HEK293 (cell line): ENCODE data around the gene RBM10.

Source experiments
- BCL11A ChIP-seq: fragments of 450-650 bp; formaldehyde crosslinking; IDR thresholded peaks from 2 replicates; pipeline ENCODE4 v1.5.1; 2016; ENCODE audit warnings: low read depth, missing biosample characterization, missing genetic modification characterization
- GFI1B ChIP-seq: fragments of 450-650 bp; formaldehyde crosslinking; IDR thresholded peaks from 2 replicates; pipeline ENCODE4 v1.5.1; 2016; ENCODE audit warnings: missing biosample characterization, missing genetic modification characterization
- HOXA7 ChIP-seq: sonication (generic); formaldehyde crosslinking; IDR thresholded peaks from 2 replicates; pipeline ENCODE4 v1.8.1; 2022; ENCODE audit warnings: missing genetic modification reagents, borderline replicate concordance
- MYNN ChIP-seq: fragments of 450-650 bp; formaldehyde crosslinking; IDR thresholded peaks from 2 replicates; pipeline ENCODE4 v1.5.1; 2016; ENCODE audit warnings: missing biosample characterization, missing genetic modification characterization, borderline replicate concordance
- PRDM4 ChIP-seq: fragments of 450-650 bp; formaldehyde crosslinking; IDR thresholded peaks from 2 replicates; pipeline ENCODE4 v1.5.1; 2017; ENCODE audit warnings: missing biosample characterization, missing genetic modification characterization
- ZBTB17 ChIP-seq: fragments of 450-650 bp; formaldehyde crosslinking; IDR thresholded peaks from 2 replicates; pipeline ENCODE4 v1.5.1; 2016; ENCODE audit warnings: missing biosample characterization, missing genetic modification characterization
- ZBTB48 ChIP-seq: fragments of 450-650 bp; formaldehyde crosslinking; IDR thresholded peaks from 2 replicates; pipeline ENCODE4 v1.5.1; 2016; ENCODE audit warnings: missing biosample characterization, missing genetic modification characterization
- ZBTB6 ChIP-seq: fragments of 450-650 bp; formaldehyde crosslinking; IDR thresholded peaks from 2 replicates; pipeline ENCODE4 v1.5.1; 2017; ENCODE audit warnings: missing biosample characterization, missing genetic modification characterization
- ZNF114 ChIP-seq: fragments of 450-650 bp; formaldehyde crosslinking; IDR thresholded peaks from 2 replicates; pipeline ENCODE4 v1.5.0; 2017; ENCODE audit warnings: missing biosample characterization, missing genetic modification characterization
- ZNF175 ChIP-seq: fragments of 450-650 bp; formaldehyde crosslinking; IDR thresholded peaks from 2 replicates; pipeline ENCODE4 v1.5.1; 2016; ENCODE audit warnings: missing biosample characterization, missing genetic modification characterization
- ZNF184 ChIP-seq: fragments of 450-650 bp; IDR thresholded peaks from 2 replicates; pipeline ENCODE4 v1.5.1; 2018; ENCODE audit warnings: missing biosample characterization, mild to moderate bottlenecking, missing genetic modification characterization
- ZNF202 ChIP-seq: fragments of 450-650 bp; formaldehyde crosslinking; IDR thresholded peaks from 2 replicates; pipeline ENCODE4 v1.5.1; 2016; ENCODE audit warnings: missing biosample characterization, missing genetic modification characterization, borderline replicate concordance
- ZNF214 ChIP-seq: fragments of 450-650 bp; formaldehyde crosslinking; IDR thresholded peaks from 2 replicates; pipeline ENCODE4 v1.5.1; 2017; ENCODE audit warnings: missing biosample characterization, mild to moderate bottlenecking, missing genetic modification characterization, borderline replicate concordance
- ZNF266 ChIP-seq: fragments of 450-650 bp; formaldehyde crosslinking; IDR thresholded peaks from 2 replicates; pipeline ENCODE4 v1.5.1; 2016; ENCODE audit warnings: missing biosample characterization, missing genetic modification characterization, low read depth
- ZNF311 ChIP-seq: fragments of 450-650 bp; formaldehyde crosslinking; IDR thresholded peaks from 2 replicates; pipeline ENCODE4 v1.5.1; 2017; ENCODE audit warnings: missing biosample characterization, missing genetic modification characterization, borderline replicate concordance
- ZNF37A ChIP-seq: fragments of 450-650 bp; IDR thresholded peaks from 2 replicates; pipeline ENCODE4 v1.5.1; 2018; ENCODE audit warnings: missing biosample characterization, missing genetic modification characterization
- ZNF423 ChIP-seq: fragments of 450-650 bp; formaldehyde crosslinking; IDR thresholded peaks from 2 replicates; pipeline ENCODE4 v1.5.1; 2016; ENCODE audit warnings: missing biosample characterization, missing genetic modification characterization
- ZNF426 ChIP-seq: fragments of 450-650 bp; formaldehyde crosslinking; IDR thresholded peaks from 2 replicates; pipeline ENCODE4 v1.5.1; 2017; ENCODE audit warnings: missing biosample characterization, missing genetic modification characterization, mild to moderate bottlenecking, inconsistent platforms, moderate library complexity
- ZNF473 ChIP-seq: fragments of 450-650 bp; formaldehyde crosslinking; IDR thresholded peaks from 2 replicates; pipeline ENCODE4 v1.5.1; 2017; ENCODE audit warnings: missing biosample characterization, missing genetic modification characterization
- ZNF48 ChIP-seq: fragments of 450-650 bp; formaldehyde crosslinking; IDR thresholded peaks from 2 replicates; pipeline ENCODE4 v1.5.1; 2016; ENCODE audit warnings: missing biosample characterization, missing genetic modification characterization
- ZNF530 ChIP-seq: fragments of 450-650 bp; formaldehyde crosslinking; IDR thresholded peaks from 2 replicates; pipeline ENCODE4 v1.5.1; 2016; ENCODE audit warnings: low read depth, missing biosample characterization, missing genetic modification characterization
- ZNF555 ChIP-seq: fragments of 450-650 bp; formaldehyde crosslinking; conservative IDR thresholded peaks from 2 replicates; pipeline ENCODE4 v1.5.1; 2017; ENCODE audit warnings: missing biosample characterization, mild to moderate bottlenecking, missing genetic modification characterization, inconsistent platforms
- ZNF561 ChIP-seq: fragments of 450-650 bp; IDR thresholded peaks from 2 replicates; pipeline ENCODE4 v1.5.1; 2018; ENCODE audit warnings: missing biosample characterization, missing genetic modification characterization, borderline replicate concordance
- ZNF610 ChIP-seq: fragments of 450-650 bp; formaldehyde crosslinking; IDR thresholded peaks from 2 replicates; pipeline ENCODE4 v1.5.1; 2016; ENCODE audit warnings: missing biosample characterization, missing genetic modification characterization, borderline replicate concordance
- ZNF645 ChIP-seq: fragments of 450-650 bp; formaldehyde crosslinking; IDR thresholded peaks from 2 replicates; pipeline ENCODE4; 2016; ENCODE audit warnings: missing biosample characterization, missing genetic modification characterization
- ZNF701 ChIP-seq: fragments of 450-650 bp; formaldehyde crosslinking; IDR thresholded peaks from 2 replicates; pipeline ENCODE4 v1.5.1; 2016; ENCODE audit warnings: missing biosample characterization, missing genetic modification characterization
- ZNF747 ChIP-seq: fragments of 450-650 bp; formaldehyde crosslinking; IDR thresholded peaks from 2 replicates; pipeline ENCODE4 v1.5.1; 2016; ENCODE audit warnings: missing biosample characterization, missing genetic modification characterization
- ZNF776 ChIP-seq: fragments of 450-650 bp; formaldehyde crosslinking; IDR thresholded peaks from 2 replicates; pipeline ENCODE4 v1.5.0; 2017; ENCODE audit warnings: missing biosample characterization, missing genetic modification characterization, borderline replicate concordance
- ZNF785 ChIP-seq: fragments of 450-650 bp; formaldehyde crosslinking; IDR thresholded peaks from 2 replicates; pipeline ENCODE4 v1.5.1; 2016; ENCODE audit warnings: missing biosample characterization, missing genetic modification characterization
- ZNF791 ChIP-seq: fragments of 450-650 bp; formaldehyde crosslinking; IDR thresholded peaks from 2 replicates; pipeline ENCODE4 v1.5.1; 2016; ENCODE audit warnings: missing biosample characterization, missing genetic modification characterization
- ZNF830 ChIP-seq: fragments of 450-650 bp; IDR thresholded peaks from 2 replicates; pipeline ENCODE4 v1.5.0; 2018; ENCODE audit warnings: missing biosample characterization, missing genetic modification characterization, low read depth, mild to moderate bottlenecking, moderate library complexity
- ZSCAN16 ChIP-seq: fragments of 450-650 bp; formaldehyde crosslinking; IDR thresholded peaks from 2 replicates; pipeline ENCODE4 v1.5.1; 2016; ENCODE audit warnings: missing biosample characterization, missing genetic modification characterization
- ZSCAN23 ChIP-seq: fragments of 450-650 bp; formaldehyde crosslinking; IDR thresholded peaks from 2 replicates; pipeline ENCODE4 v1.5.1; 2016; ENCODE audit warnings: missing biosample characterization, missing genetic modification characterization
- ZSCAN5A ChIP-seq: fragments of 450-650 bp; formaldehyde crosslinking; IDR thresholded peaks from 2 replicates; pipeline ENCODE4 v1.5.1; 2016; ENCODE audit warnings: missing biosample characterization, missing genetic modification characterization
- ZXDB ChIP-seq: fragments of 450-650 bp; formaldehyde crosslinking; IDR thresholded peaks from 2 replicates; pipeline ENCODE4 v1.5.1; 2016; ENCODE audit warnings: missing biosample characterization, missing genetic modification characterization

Gene RBM10

GRCh38 chrX:47193475-47194193, 48.6 kb downstream of the RBM10 start, which contains the start of gene UBA1 (continued):
- TF ChIP-seq ZNF114 (tag by site-specific recombination) (no peak), ZNF785 (tag by site-specific recombination) (no peak), ZNF530 (tag by site-specific recombination) (no peak), ZNF184 (tag by site-specific recombination) (no peak), ZNF311 (tag by site-specific recombination) (no peak), ZSCAN5A (tag by site-specific recombination) (peak; percentile 86; the same call in 1 of the 2 replicates), ZNF214 (no peak), MYNN (tag by site-specific recombination) (no peak), HOXA7 (no peak), ZNF645 (no peak), ZBTB6 (tag by site-specific recombination) (no peak), ZNF48 (tag by site-specific recombination) (no peak), ZNF426 (tag by site-specific recombination) (no peak), GFI1B (0 out of 2 replicates have a peak, but pooled peaks have one; percentile 13), ZNF561 (tag by site-specific recombination) (peak; percentile 27; the same call in 1 of the 2 replicates), PRDM4 (tag by site-specific recombination) (no peak), ZNF791 (tag by site-specific recombination) (no peak), ZNF266 (tag by site-specific recombination) (no peak), ZNF701 (tag by site-specific recombination) (no peak), ZNF747 (tag by site-specific recombination) (no peak), BCL11A (tag by site-specific recombination) (no peak), ZSCAN23 (peak; percentile 13; the same call in 1 of the 2 replicates), ZNF202 (tag by site-specific recombination) (no peak), ZNF555 (no peak), ZNF610 (tag by site-specific recombination) (no peak), ZXDB (tag by site-specific recombination) (peak; percentile 91), ZBTB17 (peak; percentile 82), ZNF473 (tag by site-specific recombination) (no peak), ZSCAN16 (no peak), ZNF776 (tag by site-specific recombination) (no peak), ZNF830 (tag by site-specific recombination) (no peak), ZBTB48 (peak; percentile 62), ZNF175 (tag by site-specific recombination) (no peak), ZNF423 (no peak), ZNF37A (tag by site-specific recombination) (no peak)
